Measurements from ENCODE around the gene IDH3G. TPM values are rescaled to one million over a fixed set of nuclear protein-coding genes. Genes with fewer than 3 reads are reported as not detected.
"Not testable (repeated sequence)": the region's sequence is repeated elsewhere in the genome, so short reads cannot be mapped to it uniquely, and the experiment has no call there.

The IDH3G gene
- 57.0 TPM for total RNA-seq

DNA sequence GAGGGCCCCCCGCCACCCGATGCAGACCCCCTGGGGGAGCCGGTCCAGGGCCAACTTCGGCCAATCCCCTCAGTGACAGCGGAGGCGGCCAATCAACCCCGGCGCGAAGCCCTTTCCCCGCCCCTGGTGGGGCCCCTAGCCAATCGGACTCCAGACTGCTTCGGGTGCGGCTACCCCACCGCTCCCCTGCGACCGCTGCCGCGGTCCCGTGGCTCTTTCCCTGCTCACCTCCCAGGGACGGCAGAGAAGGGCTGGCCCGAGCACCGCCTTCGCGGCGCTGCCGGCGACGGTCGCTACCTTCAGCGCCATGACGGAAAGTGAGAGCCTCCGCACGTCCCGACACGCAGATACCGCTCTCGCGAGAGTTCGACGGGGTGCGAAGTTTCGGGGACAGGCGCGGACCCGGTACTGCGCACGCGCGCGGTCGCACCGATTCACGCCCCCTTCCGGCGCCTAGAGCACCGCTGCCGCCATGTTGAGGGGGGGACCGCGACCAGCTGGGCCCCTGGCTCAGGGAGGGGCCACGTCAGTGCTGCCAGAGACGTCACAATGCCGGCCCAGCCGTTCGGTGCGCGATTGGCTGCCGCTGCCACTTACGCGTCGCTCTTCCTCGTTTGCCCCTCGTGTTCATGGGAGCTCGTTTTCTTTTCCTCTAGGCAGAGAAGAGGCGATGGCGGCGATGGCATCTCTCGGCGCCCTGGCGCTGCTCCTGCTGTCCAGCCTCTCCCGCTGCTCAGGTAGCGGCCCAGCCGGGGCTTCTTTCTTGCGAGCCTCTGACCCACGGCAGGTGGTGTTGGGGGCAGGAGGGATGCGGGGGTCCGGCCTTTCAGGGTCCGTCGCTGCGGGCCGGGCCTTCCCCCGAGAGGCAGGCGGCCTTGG lies at the start of gene IDH3G, which contains the start of gene SSR4:
Gene IDH3G (minus strand): TSS at position 358 of the 879 bp plus-strand sequence. CDS start 49 bp downstream, at position 309.
Gene SSR4 (plus strand): TSS at position 651 of the 879 bp plus-strand sequence. CDS start 20 bp downstream, at position 671.
- peak; percentile 95 for DNase-seq (ENCODE audit: low spot score)

DNA sequence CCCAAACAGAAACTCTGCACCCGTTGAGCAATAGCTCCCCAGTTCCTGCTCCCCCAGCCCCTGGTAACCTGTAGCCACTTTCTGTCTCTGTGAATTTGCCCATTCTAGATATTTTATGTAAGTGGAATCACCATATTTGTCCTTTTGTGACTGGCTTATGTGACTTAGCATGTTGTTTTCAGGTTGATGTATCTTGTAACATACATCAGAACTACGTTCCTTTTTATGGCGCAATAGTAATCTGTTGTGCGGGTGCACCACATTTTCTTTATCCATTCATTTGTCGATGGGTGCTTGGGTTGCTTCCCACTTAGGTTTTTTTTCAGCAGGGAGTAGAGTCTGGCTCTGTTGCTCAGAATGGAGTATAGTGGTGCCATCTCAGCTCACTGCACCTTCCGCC lies 42.7 kb upstream of the IDH3G start:
- DNase-seq (ENCODE audit: low spot score): no peak

DNA sequence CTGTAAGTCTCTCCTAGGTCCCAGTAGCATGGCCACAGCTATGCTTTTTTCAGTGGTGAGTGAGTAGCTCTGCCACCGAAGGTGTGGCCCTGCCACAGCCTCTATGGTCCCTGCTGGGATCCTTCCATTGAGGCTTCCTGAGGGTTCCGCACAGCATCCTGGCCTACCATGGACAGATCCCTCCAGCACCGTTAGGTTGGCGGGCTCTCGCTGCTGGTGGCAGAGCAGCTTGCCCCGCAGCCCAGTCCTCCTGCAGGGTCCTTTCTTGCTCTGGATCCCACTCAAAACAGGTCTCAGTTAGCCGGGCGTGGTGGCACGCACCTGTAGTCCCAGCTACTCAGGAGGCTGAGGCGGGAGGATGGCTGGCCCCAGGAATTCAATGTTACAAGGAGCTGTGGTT lies 38.6 kb upstream of the IDH3G start:
- no peak for DNase-seq (ENCODE audit: low spot score)

DNA sequence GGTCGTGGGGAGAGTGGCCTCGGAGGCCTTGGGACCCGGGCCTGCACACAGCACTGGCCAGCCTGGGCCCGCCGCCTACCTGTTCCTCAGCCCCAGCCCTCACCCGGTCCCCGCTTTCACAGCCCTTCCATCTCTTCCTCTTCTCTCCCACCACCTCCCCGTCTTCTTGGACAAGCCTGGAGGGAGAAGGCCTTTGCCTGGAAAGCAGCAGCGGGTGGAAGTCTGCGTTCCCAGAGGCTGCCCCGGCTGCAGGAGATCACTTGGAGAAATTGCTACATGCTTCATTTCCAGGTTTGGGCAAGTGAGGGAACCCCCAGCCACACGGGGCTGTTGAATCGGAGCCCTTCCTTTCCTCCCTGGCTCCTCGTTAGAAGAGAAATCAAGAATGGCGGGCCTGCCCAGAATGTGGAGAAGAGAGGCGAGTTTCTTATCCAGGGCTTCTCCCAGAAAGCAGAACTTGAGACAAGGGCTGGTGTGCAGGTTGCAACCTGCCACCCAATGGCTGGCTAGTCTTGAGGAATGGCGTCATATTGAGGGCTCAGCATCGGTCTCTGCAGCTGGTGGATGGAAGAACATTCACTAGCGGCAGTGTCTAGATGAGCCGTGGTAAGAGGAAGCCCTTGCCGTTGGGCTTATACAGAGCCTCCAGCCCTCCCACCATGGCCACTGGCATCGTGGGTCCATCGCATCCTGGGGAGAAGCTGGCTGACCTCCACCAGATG lies 37.4 kb upstream of the IDH3G start:
- DNase-seq (ENCODE audit: low spot score): no peak

DNA sequence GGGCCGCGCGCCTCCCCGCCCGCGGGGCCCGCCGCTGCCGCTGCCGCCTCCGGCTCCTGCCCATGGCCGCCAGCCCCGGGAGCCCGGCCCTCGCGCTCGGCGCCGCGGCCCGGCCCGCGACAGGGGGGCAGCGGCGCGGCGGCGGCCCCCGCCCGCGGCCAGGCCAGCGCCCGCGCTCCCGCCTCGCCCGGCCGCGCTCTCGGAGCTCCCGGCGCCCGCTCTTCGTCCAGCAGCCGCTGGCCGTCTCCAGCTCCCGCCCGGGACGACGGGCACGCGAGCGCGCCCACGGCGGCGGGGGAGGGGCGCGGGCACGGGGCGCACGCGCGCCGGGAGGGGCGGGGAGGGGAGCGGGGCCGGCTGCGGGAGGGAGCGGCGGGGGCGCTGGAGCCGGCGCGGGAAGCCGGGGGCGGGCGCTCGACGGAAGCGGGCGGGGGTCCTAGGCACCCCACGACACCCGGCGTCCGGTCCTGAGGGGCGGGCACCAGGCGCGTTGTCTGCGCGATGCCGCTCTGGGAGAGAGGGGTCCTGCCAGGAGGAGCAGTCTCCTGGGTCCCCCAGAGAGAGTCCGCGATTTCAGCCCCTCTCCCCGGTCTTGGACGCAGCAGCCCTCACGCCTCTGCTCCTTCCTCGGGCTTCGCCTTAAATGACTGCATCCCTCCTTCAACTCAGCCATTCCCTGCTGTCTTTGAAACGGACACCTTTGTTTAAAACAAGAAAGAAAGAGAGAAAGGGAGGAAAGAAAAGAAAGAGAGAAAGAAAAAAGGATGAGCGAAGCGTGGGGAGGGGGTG lies 36.7 kb upstream of the IDH3G start:
- no peak for DNase-seq (ENCODE audit: low spot score)

DNA sequence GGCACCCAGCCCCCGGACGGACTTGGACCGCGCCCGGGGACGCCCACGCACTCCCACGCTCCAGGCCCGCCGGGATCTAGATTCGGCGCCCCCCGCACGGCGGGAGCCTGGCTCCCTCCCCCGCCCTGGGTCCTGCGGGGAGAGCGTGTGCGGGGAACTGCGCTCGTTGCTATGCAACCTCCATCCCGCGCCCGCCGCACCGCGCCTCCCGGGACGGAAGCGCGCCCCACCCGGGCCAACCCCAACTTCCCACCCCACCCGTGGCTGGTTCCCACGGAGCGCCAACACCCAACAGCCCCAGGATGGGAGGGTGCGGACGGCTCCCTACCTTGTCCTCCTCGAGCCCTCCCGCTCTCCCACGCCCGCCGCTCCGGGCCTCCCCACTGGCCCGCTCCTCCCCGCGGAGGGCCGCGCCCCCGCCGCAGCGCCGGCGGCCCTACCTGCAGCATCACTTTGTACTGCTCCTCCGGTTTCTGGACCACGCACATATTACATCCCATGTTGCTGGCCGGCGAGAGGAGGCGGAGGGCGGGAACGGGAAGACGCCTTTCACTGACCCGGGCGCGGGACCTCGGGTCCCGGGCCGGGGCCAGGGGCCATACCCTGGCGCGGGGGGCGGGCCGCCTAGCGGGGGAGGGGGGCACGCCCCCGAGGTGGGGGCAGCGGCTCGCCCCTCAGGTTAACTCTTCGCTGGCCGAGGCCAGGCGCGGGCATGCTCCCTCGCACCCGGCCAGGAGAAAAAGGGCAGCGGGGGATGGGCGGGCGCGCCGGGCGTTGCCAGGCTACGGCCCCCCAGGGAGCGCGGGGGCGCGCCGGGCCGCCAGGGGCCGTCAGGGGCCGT lies 35.8 kb upstream of the IDH3G start, which contains the start of gene PDZD4:
Gene PDZD4 (minus strand): TSS at position 746 of the 841 bp plus-strand sequence. CDS start 246 bp downstream, at position 500.
- DNase-seq (ENCODE audit: low spot score): no peak

DNA sequence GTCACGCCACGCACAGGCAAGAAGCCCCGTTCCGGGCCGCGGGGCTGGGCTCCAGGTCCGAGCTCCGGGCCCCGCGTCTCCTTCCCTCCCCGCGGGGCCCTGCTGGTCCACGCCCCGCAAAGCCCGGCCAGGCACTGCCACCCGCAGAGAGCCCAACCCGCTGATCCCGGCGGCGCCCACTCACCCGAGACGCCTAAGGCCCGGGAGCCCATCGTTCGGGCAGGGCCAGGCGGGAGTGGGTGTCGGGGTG lies 35.3 kb upstream of the IDH3G start:
- DNase-seq (ENCODE audit: low spot score): no peak

DNA sequence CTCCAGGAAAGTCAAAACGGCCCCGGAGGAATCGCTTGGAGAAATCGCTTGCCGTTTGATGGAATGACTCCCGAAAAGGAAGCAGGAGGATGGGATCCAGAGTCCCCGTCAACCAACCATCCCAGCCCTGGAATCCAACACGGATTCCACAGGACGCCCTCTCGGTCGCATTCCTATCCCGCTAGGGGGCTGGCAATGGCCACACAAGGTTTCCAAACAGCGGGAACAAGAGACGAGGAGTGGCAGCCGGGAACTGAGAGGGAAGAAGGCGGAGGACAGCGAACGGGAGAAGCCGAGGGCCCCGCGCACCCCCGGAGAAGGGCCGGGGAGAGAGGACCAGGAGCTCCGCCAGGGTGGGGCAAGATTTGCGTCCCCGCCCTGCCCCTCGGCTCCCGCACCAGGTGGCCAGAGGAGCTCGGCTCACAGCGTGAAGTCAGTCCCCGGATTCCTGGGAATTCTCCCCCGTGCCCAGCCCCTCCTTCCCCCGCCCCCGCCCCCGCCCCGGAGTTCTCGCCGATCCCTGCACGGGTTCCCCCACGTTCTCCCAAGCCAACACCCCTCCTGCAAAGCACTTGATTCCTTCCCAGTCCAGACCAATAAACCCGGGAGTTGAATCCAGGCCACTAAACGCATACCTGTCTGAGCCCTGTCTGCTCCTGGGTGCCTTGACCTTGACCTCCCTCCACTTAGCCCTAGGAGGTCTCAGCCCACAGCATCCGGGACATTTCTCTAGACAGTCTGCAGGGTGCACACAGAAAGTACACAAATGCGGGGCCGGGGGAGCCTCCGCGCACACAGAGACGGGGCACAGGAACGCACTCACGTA lies 34.8 kb upstream of the IDH3G start:
- no peak for DNase-seq (ENCODE audit: low spot score)

DNA sequence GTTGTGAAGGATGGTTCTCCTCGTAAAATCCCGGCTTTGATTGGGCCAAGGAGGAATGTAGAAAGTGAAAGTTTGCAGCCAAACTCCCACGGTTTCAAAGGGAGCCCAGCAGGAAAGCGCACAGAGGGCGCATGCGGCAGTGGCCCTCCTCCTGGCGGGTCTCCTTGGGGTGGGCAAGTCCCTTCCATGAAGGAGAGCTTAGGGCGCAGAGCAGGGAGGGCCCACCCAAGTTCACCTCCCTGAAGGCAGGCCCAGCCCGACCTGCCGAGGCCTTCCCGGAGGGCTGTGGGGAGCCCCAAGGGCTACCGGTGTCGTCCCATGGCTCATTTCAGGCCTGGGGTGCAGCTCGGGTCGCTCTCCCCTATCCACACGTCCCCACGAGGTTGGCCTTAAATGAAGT lies 34.1 kb upstream of the IDH3G start:
- no peak for DNase-seq (ENCODE audit: low spot score)

DNA sequence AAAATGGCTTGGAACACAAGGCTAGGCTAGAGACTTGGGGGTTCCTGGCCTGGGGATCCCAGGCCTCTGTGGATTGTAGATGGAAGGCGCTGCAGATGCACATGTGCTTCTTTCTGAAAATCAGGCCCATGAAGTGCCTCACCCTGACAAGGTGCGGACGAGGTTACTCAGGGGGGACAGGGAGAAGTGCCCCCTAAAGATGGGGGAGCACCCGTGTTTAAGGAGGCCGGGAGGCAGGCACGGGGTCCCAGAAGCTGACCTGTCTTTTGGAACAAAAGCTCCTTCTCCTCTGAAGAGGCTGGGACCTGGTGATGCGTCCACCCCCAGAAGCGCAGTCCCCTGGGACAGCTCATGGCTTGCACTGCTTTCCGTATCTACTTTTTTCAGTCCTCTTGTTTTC lies 33.7 kb upstream of the IDH3G start:
- DNase-seq (ENCODE audit: low spot score): no peak

DNA sequence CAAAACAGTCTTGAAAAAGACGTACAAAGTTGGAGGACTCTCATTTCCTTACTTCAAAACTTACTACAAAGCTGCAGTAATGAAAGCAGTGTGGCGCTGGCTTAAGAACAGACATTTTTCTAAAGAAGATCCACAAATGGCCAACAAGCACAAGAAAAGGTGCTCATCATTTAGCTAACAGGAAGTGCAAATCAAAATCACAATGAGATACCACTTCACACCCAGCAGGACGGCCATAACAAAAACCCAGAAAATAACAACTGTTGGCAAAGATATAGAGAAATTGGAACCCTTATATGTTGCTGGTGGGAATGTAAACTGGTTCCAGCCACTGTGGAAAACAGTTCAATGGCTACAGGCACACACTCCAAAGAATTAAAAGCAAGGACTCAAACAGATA lies 32.8 kb upstream of the IDH3G start:
- no peak for DNase-seq (ENCODE audit: low spot score)

DNA sequence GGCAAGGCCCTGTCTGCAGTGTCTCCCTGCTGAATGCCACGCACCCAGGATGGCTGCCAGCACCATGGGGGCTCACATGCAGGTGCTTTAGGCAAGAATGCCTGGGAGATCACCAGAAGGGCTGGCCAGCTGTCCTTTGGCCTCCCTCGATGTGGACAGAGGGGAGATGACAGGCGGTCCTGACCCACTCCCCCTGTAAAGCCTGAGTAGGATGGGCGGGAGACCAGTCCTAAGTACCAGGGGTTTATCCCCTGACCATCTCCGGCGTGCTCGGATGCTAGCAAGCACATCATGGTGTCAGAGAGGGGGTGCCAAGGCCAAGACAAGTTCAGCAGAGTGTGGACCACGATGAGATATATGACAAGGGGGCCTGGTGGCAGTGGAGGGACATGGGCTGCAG lies 30.9 kb upstream of the IDH3G start:
- no peak for DNase-seq (ENCODE audit: low spot score)

DNA sequence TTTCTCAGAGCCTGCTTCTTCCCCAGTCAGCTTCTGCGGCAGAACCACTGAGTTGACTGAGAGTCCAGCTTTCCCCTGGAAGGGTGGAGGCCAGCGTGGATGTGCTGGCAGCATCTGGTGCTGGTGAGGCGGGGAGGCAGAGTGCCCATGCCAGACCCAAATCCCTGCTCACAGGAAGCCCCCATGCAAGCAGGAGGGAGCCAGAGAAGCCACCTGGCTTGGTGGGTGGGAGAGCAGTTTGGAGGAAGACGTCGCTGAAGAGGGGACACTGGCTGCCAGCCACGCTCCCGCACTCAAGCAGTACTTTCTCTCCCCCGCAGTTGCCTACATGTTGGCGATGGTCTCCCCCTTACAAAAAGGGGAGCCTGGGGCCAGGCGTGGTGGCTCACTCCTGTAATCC lies 30.2 kb upstream of the IDH3G start:
- no peak for DNase-seq (ENCODE audit: low spot score)

DNA sequence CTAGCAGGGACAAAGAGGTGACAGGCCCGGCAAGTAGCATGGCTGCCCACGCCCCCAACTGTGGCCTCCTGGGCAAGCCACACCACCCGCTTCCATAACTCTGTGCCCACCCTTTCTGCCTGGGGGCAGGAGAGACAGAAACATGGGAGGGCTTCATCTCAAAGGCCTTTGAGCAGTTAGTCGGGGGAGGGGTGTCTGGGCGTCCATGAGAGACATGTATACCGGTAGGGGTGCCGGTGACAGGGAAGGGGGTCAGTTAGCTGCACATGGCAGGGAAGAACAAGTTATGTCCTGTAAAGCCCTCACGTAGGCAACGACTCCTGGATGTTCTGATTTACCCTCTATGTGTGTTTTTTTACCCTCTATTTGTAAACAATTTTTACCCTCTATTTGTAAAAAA lies 26.9 kb upstream of the IDH3G start:
- no peak for DNase-seq (ENCODE audit: low spot score)

DNA sequence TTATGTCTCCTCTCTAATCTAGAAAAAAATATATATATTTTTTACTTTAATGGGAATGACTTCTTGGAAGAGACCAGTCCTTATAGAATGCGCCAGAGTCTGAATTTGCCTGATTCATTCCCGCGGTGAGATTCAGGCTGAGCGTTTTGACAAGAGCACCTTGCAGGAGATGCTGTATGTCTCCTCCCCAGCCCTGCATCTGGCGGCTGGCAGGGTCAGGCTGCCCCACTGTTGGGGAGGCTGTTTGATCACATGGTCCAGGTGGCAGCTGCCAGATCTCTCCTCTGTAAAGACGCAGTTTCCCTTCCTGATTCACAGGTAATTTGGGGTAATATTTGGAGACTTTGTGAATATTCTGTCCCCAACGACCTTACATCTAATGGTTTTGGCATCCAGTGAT lies 26.4 kb upstream of the IDH3G start:
- DNase-seq (ENCODE audit: low spot score): no peak

DNA sequence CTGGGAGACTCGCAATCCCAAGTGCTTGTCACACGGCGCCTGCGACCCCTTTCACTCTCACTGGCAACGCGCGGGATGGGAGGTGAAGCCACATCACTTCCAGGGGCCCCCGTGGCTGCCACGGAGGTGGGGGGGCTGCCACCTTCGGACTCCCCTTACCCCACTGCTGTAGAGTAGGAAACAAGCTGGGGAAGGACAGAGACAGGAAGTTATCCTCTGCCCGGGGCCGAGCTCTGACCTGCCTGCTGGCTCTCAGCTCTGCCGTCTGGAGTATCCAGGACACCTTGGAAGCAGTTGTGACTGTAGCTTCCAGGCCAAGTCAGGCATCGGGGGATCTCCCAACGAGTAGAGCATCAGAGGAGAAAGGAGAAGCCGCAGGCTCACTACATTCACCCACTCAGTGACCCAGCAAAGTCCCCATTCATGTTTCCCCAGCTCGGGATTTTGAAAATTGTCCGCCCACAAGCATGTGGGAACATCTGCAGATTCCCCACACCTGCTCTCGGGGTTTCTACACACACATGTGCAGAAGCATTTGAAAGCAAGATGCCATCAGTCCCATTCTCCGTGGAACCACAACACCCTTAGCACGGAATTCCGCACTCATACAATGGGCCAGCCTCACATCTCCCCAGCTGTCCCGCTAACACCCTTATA lies 25.3 kb upstream of the IDH3G start:
- no peak for DNase-seq (ENCODE audit: low spot score)

DNA sequence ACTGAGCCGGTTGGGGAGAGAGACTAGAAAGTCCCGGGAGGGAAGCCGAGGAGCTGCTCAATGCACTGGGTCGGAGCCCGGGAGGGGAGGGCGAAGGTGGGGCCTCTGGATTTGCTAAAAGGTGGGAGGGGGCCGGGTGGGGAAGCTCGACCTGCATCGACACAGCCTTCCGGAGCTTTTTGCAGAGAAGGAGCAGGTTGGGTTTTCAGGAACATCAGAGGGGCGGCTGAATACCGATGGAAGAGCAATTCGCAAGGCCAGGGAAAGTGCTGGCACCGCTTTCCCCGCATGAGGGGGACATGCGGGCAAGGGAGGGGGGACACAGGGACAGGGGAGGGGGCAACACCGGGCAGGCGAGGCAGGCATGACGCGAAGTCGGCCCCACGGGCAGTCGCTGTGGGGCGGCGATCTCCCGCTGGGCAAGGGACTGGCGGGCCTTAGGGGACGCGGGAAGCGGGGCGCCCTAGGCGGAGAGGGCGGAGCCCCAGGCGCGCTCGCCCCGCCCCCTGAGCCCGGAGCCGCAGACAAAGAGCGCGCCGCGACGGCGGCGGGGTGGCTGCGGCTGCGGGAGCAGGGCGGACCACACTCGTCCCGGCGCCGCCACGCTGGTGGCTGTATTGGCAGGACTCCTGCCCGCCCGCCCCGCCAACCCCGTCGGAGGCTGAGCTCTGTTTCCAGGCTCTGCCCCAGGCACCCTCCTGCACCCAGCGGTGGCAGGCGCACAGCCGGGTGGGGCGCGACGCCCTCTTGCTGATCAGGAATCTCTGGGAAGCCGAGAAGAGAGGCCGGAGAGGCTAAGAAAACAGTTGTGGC lies 24.6 kb upstream of the IDH3G start:
- no peak for DNase-seq (ENCODE audit: low spot score)

DNA sequence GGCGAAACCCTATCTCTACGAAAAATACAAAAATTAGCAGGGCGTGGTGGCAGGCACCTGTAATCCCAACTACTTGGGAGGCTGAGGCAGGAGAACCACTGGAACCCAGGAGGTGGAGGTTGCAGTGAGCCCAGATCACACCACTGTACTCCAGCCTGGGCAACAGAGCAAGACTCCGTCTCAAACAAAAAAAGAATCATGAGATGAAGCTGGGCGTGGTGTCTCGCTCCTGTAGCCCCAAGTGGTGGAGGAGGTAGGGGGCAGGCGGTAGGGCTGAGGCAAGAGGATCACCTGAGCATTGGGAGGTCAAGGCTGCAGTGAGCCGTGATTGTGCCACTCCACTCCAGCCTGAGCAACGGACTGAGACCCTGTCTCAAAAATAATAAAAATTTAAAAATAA lies 23.9 kb upstream of the IDH3G start:
- not testable (repeated sequence) for DNase-seq (ENCODE audit: low spot score)

All from ureter (tissue), 1 donor.